ENCODE measurements around the gene KCNC2.
"Not testable (repeated sequence)": the region's sequence is repeated elsewhere in the genome, so short reads cannot be mapped to it uniquely, and the experiment has no call there.

KCNC2 gene

GRCh38 chr12:75209812-75210138, at the start of gene KCNC2:
TSS of gene KCNC2 (minus strand) at chr12:75209839.
- DNase-seq = no peak

- no peak for DNase-seq
These were observed 49.5 kb upstream of the KCNC2 start for GRCh38 chr12:75259143-75259542.

- no peak for DNase-seq
These were observed 47.9 kb upstream of the KCNC2 start for GRCh38 chr12:75257510-75257909.

GRCh38 chr12:75245108-75245507, 35.5 kb upstream of the KCNC2 start:
- DNase-seq = no peak

GRCh38 chr12:75239987-75240386, 30.3 kb upstream of the KCNC2 start:
- DNase-seq = no peak

- no peak for DNase-seq
These were observed 26.6 kb upstream of the KCNC2 start for GRCh38 chr12:75236206-75236605.

GRCh38 chr12:75227132-75227531, 17.5 kb upstream of the KCNC2 start:
- DNase-seq = no peak

- no peak for DNase-seq
These were observed 2.4 kb upstream of the KCNC2 start for GRCh38 chr12:75212072-75212471.

GRCh38 chr12:75208856-75209811, 505 bp downstream of the KCNC2 start:
- peak; percentile 19 for DNase-seq

- no peak for DNase-seq
These were observed 2.1 kb downstream of the KCNC2 start for GRCh38 chr12:75207338-75208083.

- DNase-seq = no peak
These were observed 4.1 kb downstream of the KCNC2 start for GRCh38 chr12:75205558-75205957.

- DNase-seq = no peak
These were observed 12.8 kb downstream of the KCNC2 start for GRCh38 chr12:75196865-75197264.

- DNase-seq = no peak
These were observed 13.2 kb downstream of the KCNC2 start for GRCh38 chr12:75196408-75196807.

GRCh38 chr12:75194250-75194649, 15.4 kb downstream of the KCNC2 start:
- DNase-seq = no peak

- DNase-seq = no peak
These were observed 17.4 kb downstream of the KCNC2 start for GRCh38 chr12:75192196-75192595.

- no peak for DNase-seq
These were observed 18.8 kb downstream of the KCNC2 start for GRCh38 chr12:75190846-75191245.

- not testable (repeated sequence) for DNase-seq
These were observed 23.8 kb downstream of the KCNC2 start for GRCh38 chr12:75185881-75186280.

- no peak for DNase-seq
These were observed 25.1 kb downstream of the KCNC2 start for GRCh38 chr12:75184516-75184915.

GRCh38 chr12:75183967-75184366, 25.7 kb downstream of the KCNC2 start:
- no peak for DNase-seq

GRCh38 chr12:75177997-75178396, 31.6 kb downstream of the KCNC2 start:
- no peak for DNase-seq

- no peak for DNase-seq
These were observed 37.0 kb downstream of the KCNC2 start for GRCh38 chr12:75172611-75173010.

GRCh38 chr12:75170640-75171185, 38.9 kb downstream of the KCNC2 start:
- no peak for DNase-seq

GRCh38 chr12:75162845-75163244, 46.8 kb downstream of the KCNC2 start:
- no peak for DNase-seq

- DNase-seq = no peak
These were observed 48.2 kb downstream of the KCNC2 start for GRCh38 chr12:75161488-75161887.

All from stimulated activated CD4-positive, alpha-beta T cell treated with anti-CD3 and anti-CD28 coated beads, Interleukin-4, amount 100 ng/mL, for 1 hour (primary cell).